Fibroblast of villous mesenchyme (primary cell): ENCODE measurements around the gene ST8SIA4. TPM values are rescaled to one million over a fixed set of nuclear protein-coding genes. Genes with fewer than 3 reads are reported as not detected.

Source experiments
- DNase-seq: peaks from one replicate; pipeline ENCODE4 v3.0.0-alpha.2; 2010; ENCODE audit warnings: low read depth
- H3K4me3 ChIP-seq: 2 replicates; pipeline ENCODE4 v1.5.1; 2011; ENCODE audit warnings: low read depth, mild to moderate bottlenecking, low read length
- CTCF ChIP-seq: IDR thresholded peaks from 2 replicates; pipeline ENCODE4 v1.5.1; 2012; ENCODE audit warnings: low read depth, mild to moderate bottlenecking, low read length; ENCODE audit not compliant: insufficient read depth
- total RNA-seq: library from RNA; depleted of rRNA; stranded (reverse); fragments of >200 nt; gene quantifications from 2 replicates; pipeline ENCODE4 v1.2.3, GENCODE V29; 2012

The ST8SIA4 gene
- total RNA-seq, 1 donor: 3.5 TPM

GRCh38 chr5:100777680-100778300 lies 125.3 kb downstream of the ST8SIA4 start:
- H3K4me3 ChIP-seq: no peak overlapping the region
- no peak for TF ChIP-seq CTCF
- DNase-seq: peak; percentile 95

- no peak for DNase-seq
- no peak overlapping the region for H3K4me3 ChIP-seq
- no peak for TF ChIP-seq CTCF
Observed at GRCh38 chr5:100775533-100775855, 127.6 kb downstream of the ST8SIA4 start.

- no peak for TF ChIP-seq CTCF
- no peak for DNase-seq
- no peak overlapping the region for H3K4me3 ChIP-seq
Observed at GRCh38 chr5:100772548-100772947, 130.5 kb downstream of the ST8SIA4 start.

- TF ChIP-seq CTCF: no peak
- no peak for DNase-seq
- H3K4me3 ChIP-seq: no peak overlapping the region
Observed at GRCh38 chr5:100772006-100772405, 131.1 kb downstream of the ST8SIA4 start.

GRCh38 chr5:100771181-100771580 lies 131.9 kb downstream of the ST8SIA4 start:
- no peak overlapping the region for H3K4me3 ChIP-seq
- DNase-seq: no peak
- no peak for TF ChIP-seq CTCF

GRCh38 chr5:100768221-100768620 lies 134.9 kb downstream of the ST8SIA4 start:
- no peak overlapping the region for H3K4me3 ChIP-seq
- DNase-seq: peak; percentile 35
- TF ChIP-seq CTCF: no peak

- no peak for DNase-seq
- H3K4me3 ChIP-seq: no peak overlapping the region
- no peak for TF ChIP-seq CTCF
Observed at GRCh38 chr5:100762995-100763394, 140.1 kb downstream of the ST8SIA4 start.
